GM13977 (cell line): ENCODE data around the gene STMN1.
A peak's percentile ranks its signal among the peaks of the same experiment; 100 is the strongest.

Source experiments
- DNase-seq: peaks from one replicate; pipeline ENCODE4 v3.0.0; 2012; ENCODE audit warnings: low spot score
- in situ Hi-C: fragments of 300-500 bp; cut with MboI; formaldehyde crosslinking; loops from one replicate; pipeline ENCODE4 v1.12.0; 2022; ENCODE audit warnings: low sequenced_read_pairs, low pct_unique_long_range_greater_than_20kb, mixed read lengths, inconsistent platforms; ENCODE audit not compliant: unreplicated experiment
- TF ChIP-seq, protein P1 (sequence below): IDR thresholded peaks from 2 replicates; pipeline ENCODE4 v1.5.1; 2012; ENCODE audit warnings: mild to moderate bottlenecking, control low read depth; ENCODE audit not compliant: insufficient read depth; ENCODE audit errors: extremely low read depth, missing control alignments

The STMN1 gene

DNA sequence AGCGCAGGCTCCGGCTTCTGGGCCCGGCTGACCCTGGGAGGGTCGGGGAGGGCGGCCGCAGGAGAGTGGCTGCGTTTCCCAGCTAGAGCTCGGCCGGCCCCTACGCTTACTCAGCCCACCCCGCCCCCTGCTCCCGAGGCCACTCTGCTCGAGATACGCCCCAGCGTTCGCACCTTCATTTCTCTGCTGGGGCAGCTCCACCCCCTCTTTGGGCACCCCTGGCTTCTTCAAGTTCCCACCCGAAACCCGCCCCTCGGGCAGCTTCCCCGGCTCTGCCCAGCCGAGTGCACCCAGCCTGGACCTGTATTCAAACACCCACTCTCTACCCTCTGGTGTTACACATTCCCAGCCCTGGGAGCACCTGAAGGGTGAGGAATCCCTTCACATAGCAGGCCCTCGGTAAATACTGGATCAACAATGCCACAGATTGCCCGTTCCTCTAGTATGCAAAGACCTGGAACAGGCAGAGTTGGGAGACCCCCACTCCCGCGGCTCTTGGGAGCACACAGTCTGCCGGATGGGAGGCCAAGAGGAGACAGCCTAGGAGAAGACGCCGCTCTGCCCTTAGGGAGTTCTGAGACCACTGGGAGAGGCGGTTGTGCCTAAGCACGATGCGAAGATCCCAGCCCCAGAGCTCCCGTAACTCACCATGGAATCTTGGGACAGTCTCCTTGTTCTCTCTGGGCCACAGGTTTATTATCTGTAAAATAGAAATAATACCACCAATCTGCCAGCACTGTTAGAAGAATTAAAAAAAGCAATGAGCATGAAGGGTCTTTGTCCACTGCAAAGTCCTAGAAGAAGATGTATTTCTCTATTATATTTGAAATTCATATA is 30.1 kb downstream of the STMN1 start:
- in situ Hi-C loops, result no loop called here

DNA sequence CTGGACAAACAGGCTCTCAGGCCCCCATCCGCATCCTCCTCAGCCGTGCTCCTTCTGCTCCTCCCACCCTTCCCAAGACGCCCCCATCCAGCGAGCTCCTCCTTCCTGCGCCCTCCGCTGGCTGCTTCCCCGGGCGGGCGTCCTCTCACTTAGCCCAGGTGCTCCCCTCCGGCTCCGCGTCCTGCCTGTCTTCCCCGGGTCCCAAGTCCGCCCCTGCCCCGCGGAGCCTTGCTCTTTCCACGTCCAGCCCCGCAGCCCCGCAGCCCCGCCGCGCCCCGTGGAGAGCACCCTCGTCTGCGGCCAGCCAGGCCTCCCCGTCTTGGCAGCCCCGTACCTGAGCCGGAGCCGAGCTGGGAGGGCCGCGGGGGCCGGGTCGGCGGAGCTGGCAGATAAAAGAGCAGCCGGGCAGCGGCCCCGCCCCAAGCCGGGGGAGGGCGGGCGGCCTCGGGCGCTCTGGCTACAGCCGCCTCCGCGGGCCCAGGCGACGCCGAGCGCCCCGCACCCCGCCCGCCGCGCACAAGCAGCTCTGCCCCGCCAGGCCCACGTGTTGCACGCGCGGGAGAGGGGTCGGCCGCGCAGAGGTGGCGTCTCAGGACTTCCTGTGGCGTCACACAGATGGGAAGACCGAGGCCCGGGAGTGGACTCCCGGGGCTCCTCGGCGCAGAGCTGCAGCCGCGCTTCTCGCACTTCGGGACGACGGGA is 30.9 kb downstream of the STMN1 start, which contains the start of gene PAQR7:
Gene PAQR7 (minus strand): TSS at position 555 of the 702 bp plus-strand sequence. CDS start 11,869 bp downstream, outside the sequence.
- DNase-seq, result peak; percentile 86
- in situ Hi-C loops, result no loop called here
- TF ChIP-seq, protein P1, sequence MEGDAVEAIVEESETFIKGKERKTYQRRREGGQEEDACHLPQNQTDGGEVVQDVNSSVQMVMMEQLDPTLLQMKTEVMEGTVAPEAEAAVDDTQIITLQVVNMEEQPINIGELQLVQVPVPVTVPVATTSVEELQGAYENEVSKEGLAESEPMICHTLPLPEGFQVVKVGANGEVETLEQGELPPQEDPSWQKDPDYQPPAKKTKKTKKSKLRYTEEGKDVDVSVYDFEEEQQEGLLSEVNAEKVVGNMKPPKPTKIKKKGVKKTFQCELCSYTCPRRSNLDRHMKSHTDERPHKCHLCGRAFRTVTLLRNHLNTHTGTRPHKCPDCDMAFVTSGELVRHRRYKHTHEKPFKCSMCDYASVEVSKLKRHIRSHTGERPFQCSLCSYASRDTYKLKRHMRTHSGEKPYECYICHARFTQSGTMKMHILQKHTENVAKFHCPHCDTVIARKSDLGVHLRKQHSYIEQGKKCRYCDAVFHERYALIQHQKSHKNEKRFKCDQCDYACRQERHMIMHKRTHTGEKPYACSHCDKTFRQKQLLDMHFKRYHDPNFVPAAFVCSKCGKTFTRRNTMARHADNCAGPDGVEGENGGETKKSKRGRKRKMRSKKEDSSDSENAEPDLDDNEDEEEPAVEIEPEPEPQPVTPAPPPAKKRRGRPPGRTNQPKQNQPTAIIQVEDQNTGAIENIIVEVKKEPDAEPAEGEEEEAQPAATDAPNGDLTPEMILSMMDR, result no peak

More for the DNA sequence above, 30.1 kb downstream of the STMN1 start:
- TF ChIP-seq, protein P1, result no peak
- no peak for DNase-seq

DNA sequence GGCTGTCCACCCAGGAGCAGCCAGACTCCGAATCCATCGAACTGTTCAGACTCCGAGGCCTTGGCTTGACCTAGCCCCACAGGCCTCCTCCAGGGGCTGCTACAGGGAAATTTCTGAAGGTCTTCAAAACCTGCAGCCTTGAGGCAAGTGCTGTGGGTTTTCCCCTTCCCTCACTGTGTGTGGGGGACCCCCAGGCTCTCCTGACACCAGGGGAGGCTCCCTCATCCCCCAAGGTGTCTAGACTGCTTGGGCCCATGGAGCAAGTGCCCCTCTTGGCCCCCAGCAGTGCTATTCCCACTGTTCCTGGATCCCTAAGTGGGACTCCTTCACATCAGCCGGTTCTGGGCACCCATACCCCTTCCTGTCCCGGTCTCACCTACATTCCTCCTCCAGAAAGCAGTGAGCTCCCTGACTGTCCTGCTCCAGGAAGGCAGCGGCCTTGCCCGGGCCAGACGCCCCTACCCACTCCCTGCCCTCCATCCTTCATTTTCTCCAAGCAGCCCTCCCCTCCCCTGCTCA is 31.5 kb downstream of the STMN1 start:
- TF ChIP-seq, protein P1, result no peak
- in situ Hi-C loops, result no loop called here
- peak; percentile 43 for DNase-seq

DNA sequence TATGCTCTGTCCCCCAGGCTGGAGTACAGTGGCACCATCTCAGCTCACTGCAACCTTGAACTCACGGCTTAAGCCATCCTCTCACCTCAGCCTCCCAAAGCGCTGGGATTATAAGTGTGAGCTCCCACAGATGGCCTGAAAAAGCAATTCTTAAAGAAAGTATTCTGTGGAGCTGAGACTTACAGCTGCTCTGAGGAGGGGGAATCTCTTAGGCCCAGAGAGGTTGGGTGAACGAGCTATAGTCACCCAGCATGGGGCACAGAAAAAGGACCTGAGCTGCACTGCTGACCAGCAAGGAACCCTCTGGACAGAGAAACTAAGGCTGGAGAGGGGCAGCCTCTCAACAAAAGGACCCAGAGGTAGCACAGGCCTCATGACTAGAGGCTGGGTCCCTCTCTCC is 32.0 kb downstream of the STMN1 start:
- TF ChIP-seq, protein P1, result no peak
- in situ Hi-C loops, result no loop called here
- DNase-seq, result no peak

DNA sequence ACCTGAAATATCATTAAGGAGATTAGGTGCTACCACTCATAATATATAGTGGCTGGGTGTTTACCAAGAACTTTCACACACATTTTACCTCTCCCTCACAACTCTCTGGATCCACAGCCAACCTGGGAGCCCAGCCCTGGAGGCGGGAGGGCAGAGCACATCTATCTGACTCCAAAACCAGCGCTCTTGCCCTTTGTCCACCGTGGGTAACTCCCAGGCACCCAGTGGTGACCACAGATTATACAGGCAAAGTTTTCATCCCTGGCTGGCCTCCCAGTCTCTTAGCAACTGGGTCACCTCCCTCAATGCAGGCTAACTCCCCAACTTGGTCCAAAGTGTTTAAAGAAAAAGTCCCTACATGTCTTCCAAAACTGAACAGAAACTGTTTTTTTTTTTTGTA is 33.1 kb downstream of the STMN1 start:
- in situ Hi-C loops, result no loop called here
- no peak for DNase-seq
- TF ChIP-seq, protein P1, result no peak

DNA sequence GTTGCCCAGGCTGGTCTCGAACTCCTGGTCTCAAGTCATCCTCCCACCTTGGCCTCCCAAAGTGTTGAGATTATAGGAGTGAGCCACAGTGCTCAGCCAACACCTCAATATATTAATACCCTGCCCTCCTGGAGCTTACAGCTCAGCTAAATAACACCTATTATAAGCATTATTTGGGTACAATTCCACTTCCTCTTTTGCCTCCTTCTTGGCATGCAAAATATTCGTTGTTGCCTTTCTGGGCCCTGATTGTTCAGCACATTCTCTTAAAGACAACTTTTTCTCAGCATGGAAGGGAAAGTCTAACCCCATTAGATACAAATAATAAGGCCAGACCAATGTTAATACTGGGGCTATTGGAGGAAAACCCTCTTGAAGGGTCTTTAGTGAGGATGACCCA is 33.5 kb downstream of the STMN1 start:
- DNase-seq, result no peak
- TF ChIP-seq, protein P1, result no peak
- in situ Hi-C loops, result no loop called here
